ENCODE measurements around the gene FGF12. TPM values are rescaled to one million over a fixed set of nuclear protein-coding genes. Genes with fewer than 3 reads are reported as not detected.

Gene FGF12
- polyA plus RNA-seq, 1 of the 3 experiments (the other 2 are of a cell fraction): 0.30 TPM

- TF ChIP-seq RXRA (IDR thresholded peaks at IDR 0.05; ENCODE audit: borderline replicate concordance, low read depth) (no peak), MXI1 (IDR thresholded peaks at IDR 0.05; ENCODE audit: low read depth, low read length) (no peak), RCOR1 (IDR thresholded peaks at IDR 0.05; ENCODE audit: low read length) (no peak), NRF1 (IDR thresholded peaks at IDR 0.05; ENCODE audit: low read depth, low read length) (no peak), MAX (IDR thresholded peaks at IDR 0.05; ENCODE audit: low read depth) (no peak), JUND (IDR thresholded peaks at IDR 0.05) (no peak), EP300 (IDR thresholded peaks at IDR 0.05; ENCODE audit: borderline replicate concordance in 1 of 2, low read depth in 1 of 2, low read length in 1 of 2) (no peak), GATA2 (CRISPR knock-in tag; IDR thresholded peaks at IDR 0.05) (no peak), FOXJ3 (CRISPR knock-in tag; IDR thresholded peaks at IDR 0.05) (no peak), FOSL2 (IDR thresholded peaks at IDR 0.05; ENCODE audit: borderline replicate concordance, low read depth) (no peak), REST (IDR thresholded peaks at IDR 0.05; ENCODE audit: low read depth, low read length) (no peak), SMC3 (IDR thresholded peaks at IDR 0.05; ENCODE audit: low read depth, low read length) (no peak), CTCF (IDR thresholded peaks at IDR 0.05) (no peak), USF1 (IDR thresholded peaks at IDR 0.05; ENCODE audit: borderline replicate concordance, low read depth) (no peak)
- Histone ChIP-seq H3K9ac (no peak overlapping the region), H3K4me2 (no peak overlapping the region), H3K4me3 (ENCODE audit: low read depth in 2 of 2, low read length in 1 of 2) (no peak overlapping the region), H3F3A (replicated peaks; ENCODE audit: insufficient read depth) (no peaks in the 10 kb centered on the region), H3K9me2 (no peaks in the 10 kb centered on the region), H3K9me3 (no peaks in the 10 kb centered on the region), H3K27me3 (ENCODE audit: insufficient read depth) (no peaks in the 10 kb centered on the region), H3K36me3 (replicated peaks in 1 of 2; ENCODE audit: control insufficient read depth in 1 of 2, insufficient read depth in 2 of 2, low read length in 1 of 2) (no peaks in the 10 kb centered on the region), H4K20me1 (ENCODE audit: insufficient read depth) (no peaks in the 10 kb centered on the region), H2AFZ (ENCODE audit: low read depth) (no peak overlapping the region), H3K79me2 (ENCODE audit: insufficient read depth) (no peaks in the 10 kb centered on the region), H3K27ac (ENCODE audit: low read depth in 2 of 2, low read length in 1 of 2) (no peak overlapping the region), H3K4me1 (ENCODE audit: control insufficient read depth in 1 of 2, insufficient read depth in 2 of 2, low read depth in 1 of 2, low read length in 1 of 2) (no peaks in the 10 kb centered on the region)
- DNase-seq: no peak
- ChIA-PET POLR2A (no interaction called here), CTCF (interaction anchor here (0.8 kb wide), 2 partner anchors 11 to 197 kb away, joined by 3 read pairs; no protein-coding TSS in a partner anchor)
- 13% methylated on average over 1 of the region's 1 CpG for WGBS (ENCODE audit: low lambda C conversion rate)
Measured at GRCh38 chr3:192246847-192247559, 480.3 kb downstream of the FGF12 start.
